GM18870 (cell line): ENCODE results near the gene PGP.

Experiments
- ATAC-seq: cut with Tn5 transposase; IDR thresholded peaks from one replicate; pipeline ENCODE4 v1.9.1; 2021; ENCODE audit warnings: moderate library complexity; ENCODE audit not compliant: unreplicated experiment

PGP gene

GRCh38 chr16:2200313-2200712 lies 14.3 kb downstream of the PGP start:
- ATAC-seq = no peak

- no peak for ATAC-seq
These were observed 15.0 kb downstream of the PGP start for GRCh38 chr16:2199621-2200139.

GRCh38 chr16:2199095-2199494 lies 15.5 kb downstream of the PGP start:
- no peak for ATAC-seq

GRCh38 chr16:2198283-2198682 lies 16.4 kb downstream of the PGP start:
- ATAC-seq = no peak

DNA sequence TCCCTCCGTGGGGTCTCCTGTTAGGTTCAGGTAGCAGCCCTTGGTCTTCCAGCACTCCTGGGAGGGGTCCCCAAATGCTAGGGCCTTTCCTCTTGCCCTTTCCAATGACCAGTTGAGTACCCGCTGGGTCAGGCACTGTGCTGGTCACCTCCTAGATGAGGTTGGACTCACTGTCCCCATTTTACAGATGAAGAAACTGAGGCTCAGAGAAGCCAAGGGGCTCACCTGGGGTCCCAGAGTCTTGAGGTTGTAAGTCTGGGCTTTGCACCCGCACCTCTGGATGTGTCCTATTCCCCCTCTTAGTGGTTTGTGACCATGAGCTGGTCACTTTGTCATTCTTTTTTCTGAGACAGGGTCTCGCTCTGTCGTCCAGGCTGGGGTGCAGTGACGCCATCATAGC lies 16.9 kb downstream of the PGP start:
- ATAC-seq = no peak

DNA sequence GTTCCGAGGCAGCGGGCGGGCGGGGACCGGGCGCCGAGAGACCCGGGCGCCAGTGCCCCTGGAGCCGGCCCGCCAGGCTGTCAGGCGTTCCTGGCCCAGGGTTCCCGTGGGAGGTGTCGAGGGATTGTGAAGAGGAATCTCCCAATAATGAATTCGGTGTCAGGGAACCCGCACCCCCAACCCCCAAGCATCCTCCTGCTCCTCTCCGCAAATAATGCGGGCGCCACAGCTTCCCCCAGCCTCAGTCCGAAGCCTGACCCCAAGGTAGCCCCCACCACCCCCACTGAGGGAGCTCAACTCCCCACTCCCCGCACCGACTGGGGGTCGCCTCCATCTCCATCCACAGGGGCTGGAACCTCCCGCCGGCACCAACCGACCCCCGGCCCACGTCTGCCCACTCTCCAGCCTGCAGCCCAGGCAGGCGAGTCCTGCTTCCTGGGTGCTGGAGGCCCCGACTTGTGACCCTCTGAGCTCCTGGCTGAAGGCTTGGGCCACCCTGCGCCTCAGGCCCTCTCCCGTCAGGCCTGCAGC lies 17.6 kb downstream of the PGP start:
- ATAC-seq = no peak

GRCh38 chr16:2196162-2196980 lies 18.3 kb downstream of the PGP start, which contains the start of gene CASKIN1:
CASKIN1 (minus strand) TSS chr16:2196605; CDS start chr16:2196432, 173 bp downstream.
- no peak for ATAC-seq

- ATAC-seq = no peak
These were observed 19.1 kb downstream of the PGP start for GRCh38 chr16:2195322-2196161.

DNA sequence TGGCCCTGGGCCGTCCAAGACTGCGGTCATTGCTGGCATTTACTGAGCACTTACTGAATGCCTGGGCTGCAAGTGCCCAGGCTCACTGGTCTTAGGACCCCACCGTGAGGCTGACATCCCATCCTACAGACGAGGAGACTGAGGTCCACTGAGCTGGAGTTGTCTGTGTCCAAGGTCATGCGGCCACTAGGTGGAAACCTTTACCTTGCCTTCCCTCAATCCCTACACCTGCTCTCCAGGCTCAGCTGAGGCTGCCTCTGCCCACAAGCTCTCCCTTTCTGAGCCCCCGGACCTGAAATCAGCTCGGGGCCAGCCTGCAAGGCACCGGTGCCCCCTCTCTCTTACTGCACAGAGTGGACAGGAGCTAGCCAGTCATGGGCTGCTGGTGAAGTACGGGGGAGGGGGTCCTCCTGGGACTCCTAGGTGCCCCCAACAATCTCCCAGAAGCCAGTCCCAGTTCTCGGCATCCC lies 19.8 kb downstream of the PGP start:
- ATAC-seq = no peak

- no peak for ATAC-seq
These were observed 20.3 kb downstream of the PGP start for GRCh38 chr16:2194166-2194834.

DNA sequence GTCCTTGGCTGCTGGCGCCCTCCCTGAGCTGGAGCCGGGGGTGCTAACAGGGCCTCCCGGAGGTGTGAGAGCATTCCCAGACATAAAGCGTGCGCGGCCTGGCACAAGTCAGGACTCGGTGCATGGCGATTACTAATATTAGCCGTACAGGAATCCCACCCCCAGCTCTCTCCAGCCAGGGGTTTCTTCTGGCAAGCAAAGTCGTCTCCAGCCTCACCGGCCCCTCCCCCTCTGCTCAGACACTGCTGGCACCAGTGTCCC lies 23.3 kb downstream of the PGP start:
- ATAC-seq = no peak

- ATAC-seq = no peak
These were observed 23.8 kb downstream of the PGP start for GRCh38 chr16:2190659-2191445.

- no peak for ATAC-seq
These were observed 24.5 kb downstream of the PGP start for GRCh38 chr16:2190002-2190658.

- ATAC-seq = no peak
These were observed 25.3 kb downstream of the PGP start for GRCh38 chr16:2189252-2189893.

DNA sequence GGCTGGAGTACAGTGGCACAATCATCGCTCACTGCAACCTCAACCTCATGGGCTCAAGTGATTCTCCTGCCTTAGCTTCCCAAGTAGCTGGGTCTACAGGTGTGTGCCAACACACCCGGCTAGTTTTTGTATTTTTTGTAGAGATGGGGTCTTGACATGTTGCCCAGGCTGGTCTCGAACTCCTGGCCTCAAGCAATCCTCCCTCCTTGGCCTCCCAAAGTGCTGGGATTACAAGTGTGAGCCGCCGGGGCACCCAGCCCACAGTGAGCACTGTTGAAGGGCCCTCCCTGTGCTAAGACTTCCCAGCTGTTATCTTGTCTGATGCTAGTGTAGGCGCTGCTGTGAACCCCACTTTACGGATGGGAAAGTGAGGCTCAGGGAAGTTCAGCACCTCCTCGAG lies 26.2 kb downstream of the PGP start:
- no peak for ATAC-seq

DNA sequence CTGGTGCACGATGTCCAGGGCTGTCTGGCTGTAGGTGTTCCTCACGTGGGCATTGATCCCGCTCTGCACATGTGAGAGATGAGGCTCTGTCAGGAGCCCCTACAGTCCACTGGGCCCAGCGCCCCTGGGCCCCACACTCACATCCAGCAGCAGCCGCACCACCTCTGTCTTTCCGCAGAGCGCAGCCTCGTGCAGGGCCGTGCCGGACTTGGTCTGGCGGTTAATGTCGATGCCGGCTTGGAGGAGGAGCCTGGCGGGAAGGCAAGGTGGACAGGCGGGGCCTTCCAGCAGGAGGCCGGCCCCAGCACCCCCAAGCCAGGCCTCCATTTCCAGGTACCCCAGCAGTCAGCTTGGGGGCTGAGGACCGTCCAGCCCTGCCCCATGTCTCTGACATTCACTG lies 27.4 kb downstream of the PGP start:
- no peak for ATAC-seq

- no peak for ATAC-seq
These were observed 28.1 kb downstream of the PGP start for GRCh38 chr16:2186505-2186904.

DNA sequence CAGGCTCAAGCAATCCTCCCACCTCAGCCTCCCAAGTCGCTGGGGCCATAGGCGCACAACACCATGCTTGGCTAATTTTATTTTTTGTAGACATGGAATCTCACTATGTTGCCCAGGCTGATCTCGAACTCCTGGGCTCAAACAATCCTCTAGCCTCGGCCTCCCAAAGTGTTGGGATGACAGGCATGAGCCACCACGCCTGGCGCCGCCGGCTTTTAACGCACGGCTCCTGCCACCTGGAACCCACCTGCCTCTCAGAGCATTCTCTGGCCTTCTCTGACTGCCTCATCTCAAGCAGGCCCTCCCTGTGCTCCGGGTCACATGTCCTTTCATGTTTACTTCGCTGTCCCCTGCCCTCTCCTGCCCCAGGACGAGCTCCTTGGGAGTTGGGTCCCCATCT lies 28.6 kb downstream of the PGP start:
- no peak for ATAC-seq

DNA sequence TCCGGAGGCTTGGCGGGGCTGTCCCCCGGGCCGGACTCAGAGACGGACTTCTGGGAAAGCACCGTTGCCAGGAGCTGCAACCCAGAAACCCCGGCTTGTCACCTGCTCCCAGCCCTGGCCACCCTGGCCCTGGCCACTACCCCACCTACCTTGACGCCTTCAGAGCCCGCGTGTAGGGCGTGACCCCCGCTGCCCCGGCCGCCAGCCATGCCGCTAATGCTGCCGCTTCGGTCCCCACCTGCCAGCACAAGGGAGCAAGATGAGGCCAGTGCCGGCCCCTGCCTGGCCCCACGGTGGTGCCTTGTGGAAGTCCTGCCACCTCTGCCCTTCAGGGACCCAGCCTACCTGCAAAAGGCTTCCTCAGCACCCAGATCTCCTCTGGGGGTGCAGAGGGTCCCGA lies 29.7 kb downstream of the PGP start:
- no peak for ATAC-seq
